Pancreas (tissue), 10 donors: ENCODE results near the gene NQO2. TPM values are rescaled to one million over a fixed set of nuclear protein-coding genes. Genes with fewer than 3 reads are reported as not detected.
"Not testable (repeated sequence)": the region's sequence is repeated elsewhere in the genome, so short reads cannot be mapped to it uniquely, and the experiment has no call there.

ENCODE experiments used
- ATAC-seq, 4 donors: fragments of 200-7000 bp; cut with Tn5 transposase; one replicate each; pipeline versions ENCODE4 v1.8.0 to v1.9.1; 2020; ENCODE audit warnings: mild to moderate bottlenecking in 4 of 4, moderate library complexity in 4 of 4
- DNase-seq, 6 donors: peaks; one replicate each; pipeline ENCODE4 v3.0.0-alpha.2; 2020
- FAIRE-seq: peaks from 2 replicates; lab custom pipeline; 2012; peaks lifted over from hg19 to GRCh38; lab: Jason Lieb, UNC
- H3K27ac ChIP-seq, 4 donors: fragments of 200-600 bp; sonication (generic); 1 replicate in 3 of 4; 2 replicates in 1 of 4; pipeline versions ENCODE4 v1.5.0 to v1.8.0; 2020
- H3K27me3 ChIP-seq, 4 donors: fragments of 200-600 bp; one replicate each; pipeline ENCODE4 v1.8.0; 2021
- H3K36me3 ChIP-seq, 3 donors: fragments of 200-600 bp; sonication (generic) in 1 of 3; one replicate each; pipeline versions ENCODE4 v1.5.0 to v1.8.0; 2020 to 2021
- H3K4me1 ChIP-seq, 3 donors: fragments of 200-600 bp; one replicate each; pipeline ENCODE4 v1.8.0; 2021
- H3K4me3 ChIP-seq, 4 donors: fragments of 200-600 bp; sonication (generic) in 2 of 4; one replicate each; pipeline versions ENCODE4 v1.5.0 to v1.8.0; 2020 to 2021
- H3K9me3 ChIP-seq, 4 donors: fragments of 200-600 bp; one replicate each; pipeline ENCODE4 v1.8.0; 2021
- WGBS, 2 donors: extraction: QIAGEN DNeasy Blood & Tissue Kit; methylation state at CpG; one replicate each; pipeline ENCODE4 v1.1.7; 2013; 5-methylcytosine and 5-hydroxymethylcytosine counted together
- intact Hi-C, 3 donors: fragments of 100-400 bp; cut with DNase I; formaldehyde crosslinking; loops; one replicate each; pipeline versions ENCODE4 v1.11.1 to v1.14.2; 2022
- polyA plus RNA-seq, 2 donors: library from polyadenylated mRNA; stranded (reverse); fragments of 200-250 nt; gene quantifications; one replicate each; pipeline ENCODE4 v1.2.3, GENCODE V29; 2013
- total RNA-seq, 6 donors: library from RNA; stranded (reverse); fragmentation: NEBNext Ultra II Directional in 4 of 6; extraction: Animal tissue kit (Norgen Biotek cat#: 25700) in 4 of 6; gene quantifications; one replicate each; pipeline versions ENCODE4 v1.2.1 to v1.2.4, GENCODE V29; 2021 to 2023
- TF ChIP-seq, protein P1 (sequence below), 4 donors: fragments of 200-600 bp; sonication (generic) in 3 of 4; IDR thresholded peaks; one replicate each; pipeline versions ENCODE4 v1.5.0 to v1.8.0; 2021; ENCODE audit warnings: antibody characterized with exemption in 4 of 4
- donor health status: healthy with polysubstance abuse.
- donor health status: DM: no; HTN: no; CAD: no; lungs with moderate emphysema.
- donor health status: DM: no; HTN: no; CAD: no.
- donor health status: control.
- donor health status: control.
- donor health status: Bipolar disorder and iron deficiency.
- donor health status: DM: yes; HTN: yes; CAD: no.
- donor health status: DM: no; HTN: no; CAD: no.
- donor health status: DM: no; HTN: no; CAD: no.
- donor health status: DM: yes; HTN: yes; CAD: no.

Gene NQO2
- total and polyA plus RNA-seq, 8 donors: 12.7 to 23.0 (median 21.1) TPM

DNA sequence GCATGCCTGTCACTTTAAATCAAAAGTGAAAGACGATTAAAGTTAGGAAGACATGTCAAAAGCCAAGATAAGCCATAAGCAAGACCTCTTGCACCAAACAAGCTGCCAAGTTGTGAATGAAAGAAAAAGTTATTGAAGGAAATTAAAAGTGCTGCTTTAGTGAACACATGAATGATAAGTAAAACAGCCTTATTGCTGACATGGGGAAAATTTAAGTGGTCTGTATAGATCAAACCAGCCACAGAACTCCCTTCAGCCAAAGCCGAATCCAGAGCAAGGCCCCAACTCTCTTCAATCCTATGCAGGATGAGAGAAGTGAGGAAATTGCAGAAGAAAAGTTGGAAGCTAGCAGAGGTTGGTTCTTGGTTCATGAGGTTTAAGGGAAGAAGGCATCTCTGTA, 59.3 kb downstream of the NQO2 start:
- no peaks in the 10 kb centered on the region for H3K9me3 ChIP-seq
- ATAC-seq (no peak), DNase-seq (no peak), FAIRE-seq (no peak)
- no peaks in the 10 kb centered on the region for H3K36me3 ChIP-seq
- WGBS, 2 donors: 51 to 52% methylated on average over 2 of the region's 2 CpGs
- H3K27me3 ChIP-seq: no peaks in the 10 kb centered on the region
- no peak overlapping the region for H3K27ac ChIP-seq
- TF ChIP-seq, protein P1, sequence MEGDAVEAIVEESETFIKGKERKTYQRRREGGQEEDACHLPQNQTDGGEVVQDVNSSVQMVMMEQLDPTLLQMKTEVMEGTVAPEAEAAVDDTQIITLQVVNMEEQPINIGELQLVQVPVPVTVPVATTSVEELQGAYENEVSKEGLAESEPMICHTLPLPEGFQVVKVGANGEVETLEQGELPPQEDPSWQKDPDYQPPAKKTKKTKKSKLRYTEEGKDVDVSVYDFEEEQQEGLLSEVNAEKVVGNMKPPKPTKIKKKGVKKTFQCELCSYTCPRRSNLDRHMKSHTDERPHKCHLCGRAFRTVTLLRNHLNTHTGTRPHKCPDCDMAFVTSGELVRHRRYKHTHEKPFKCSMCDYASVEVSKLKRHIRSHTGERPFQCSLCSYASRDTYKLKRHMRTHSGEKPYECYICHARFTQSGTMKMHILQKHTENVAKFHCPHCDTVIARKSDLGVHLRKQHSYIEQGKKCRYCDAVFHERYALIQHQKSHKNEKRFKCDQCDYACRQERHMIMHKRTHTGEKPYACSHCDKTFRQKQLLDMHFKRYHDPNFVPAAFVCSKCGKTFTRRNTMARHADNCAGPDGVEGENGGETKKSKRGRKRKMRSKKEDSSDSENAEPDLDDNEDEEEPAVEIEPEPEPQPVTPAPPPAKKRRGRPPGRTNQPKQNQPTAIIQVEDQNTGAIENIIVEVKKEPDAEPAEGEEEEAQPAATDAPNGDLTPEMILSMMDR (IDR thresholded peaks at IDR 0.05): no peak
- no peak overlapping the region for H3K4me3 ChIP-seq
- intact Hi-C loops: loop anchor here in 2 of 3 donors (5.0 to 10.0 kb wide), 2 partner anchors 62 to 214 kb away; partner anchors contain the start of genes NQO2 (in 1 of the 2) and SERPINB1 (in 1 of the 2)
- no peaks in the 10 kb centered on the region for H3K4me1 ChIP-seq

DNA sequence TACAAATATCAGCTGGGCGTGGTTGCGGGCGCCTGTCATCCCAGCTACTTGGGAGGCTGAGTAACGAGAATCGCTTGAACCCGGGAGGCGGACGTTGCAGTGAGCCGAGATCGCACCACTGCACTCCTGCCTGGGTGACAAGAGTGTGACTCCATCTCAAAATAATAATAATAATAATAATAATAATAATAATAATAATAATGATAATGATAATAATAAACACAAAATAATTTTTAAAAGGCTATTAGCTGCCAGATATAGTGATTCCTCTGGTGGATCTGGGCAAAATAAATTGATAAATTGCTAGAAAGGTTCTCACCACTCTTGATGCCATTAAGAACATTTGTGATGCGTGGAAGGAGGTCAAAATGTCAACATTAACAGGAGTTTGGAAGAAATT, 60.4 kb downstream of the NQO2 start:
- H3K9me3 ChIP-seq, ATAC-seq, H3K27ac ChIP-seq, H3K4me3 ChIP-seq, H3K36me3 ChIP-seq, DNase-seq, FAIRE-seq, intact Hi-C loops, H3K4me1 ChIP-seq, H3K27me3 ChIP-seq: not testable (repeated sequence)
- 90 to 95% methylated on average over 11 of the region's 11 CpGs for WGBS, 2 donors

DNA sequence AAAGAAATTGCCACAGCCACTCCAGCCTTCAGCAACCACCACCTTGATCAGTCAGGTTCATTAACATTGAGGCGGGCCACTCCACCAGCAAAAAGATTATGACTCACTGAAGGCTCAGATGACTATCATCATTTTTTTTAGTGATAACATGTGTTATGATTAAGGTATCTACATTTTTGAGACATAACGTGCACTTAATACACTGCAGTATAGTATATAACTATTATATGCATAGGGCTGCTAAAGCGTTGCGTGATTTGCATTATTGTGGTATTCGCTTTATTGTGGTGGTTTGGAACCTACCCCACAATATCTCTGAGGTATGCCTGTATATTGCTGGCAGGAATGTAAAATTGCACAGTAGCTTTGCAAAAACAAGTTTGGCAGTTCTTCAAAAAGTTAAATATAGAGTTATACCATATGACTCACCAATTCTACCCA, 61.8 kb downstream of the NQO2 start:
- no peak for ATAC-seq
- H3K4me3 ChIP-seq: no peak overlapping the region
- no peaks in the 10 kb centered on the region for H3K4me1 ChIP-seq
- no peak for FAIRE-seq
- no peak overlapping the region for H3K27ac ChIP-seq
- TF ChIP-seq, protein P1 (IDR thresholded peaks at IDR 0.05): no peak
- 94% methylated on average over 5 of the region's 5 CpGs for WGBS, 2 donors
- no peak for DNase-seq
- H3K27me3 ChIP-seq: no peaks in the 10 kb centered on the region
- H3K9me3 ChIP-seq: no peaks in the 10 kb centered on the region
- H3K36me3 ChIP-seq: no peaks in the 10 kb centered on the region
- intact Hi-C loops: no loop called here

DNA sequence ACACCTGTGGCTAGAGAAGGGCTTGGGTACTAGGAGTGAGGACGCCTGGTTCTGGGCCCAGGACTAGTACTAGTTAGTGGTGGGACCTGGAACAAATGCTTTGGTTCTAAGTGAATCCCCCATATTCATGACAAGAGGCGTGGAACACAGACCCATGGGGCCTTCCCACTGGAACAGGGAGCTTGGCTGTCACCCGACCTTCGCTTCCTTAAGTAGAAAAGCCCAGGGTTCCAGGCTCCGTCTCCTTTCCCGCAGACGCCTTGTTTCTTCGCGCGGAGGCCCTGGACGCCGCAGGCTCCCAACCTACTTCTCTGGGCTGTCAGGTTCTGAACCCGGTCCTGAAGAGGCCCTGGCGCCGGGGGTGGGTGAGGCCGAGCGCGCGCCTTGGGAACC, 63.6 kb downstream of the NQO2 start:
- Histone ChIP-seq H3K27ac (peak overlapping the region; percentile 81 to 93 (median 89)), H3K4me3 (peak overlapping the region; percentile 51 to 81 (median 74))
- ATAC-seq: peak in 1 of 4 donors; percentile 4
- H3K9me3 ChIP-seq, H3K36me3 ChIP-seq, intact Hi-C loops, FAIRE-seq, H3K4me1 ChIP-seq, H3K27me3 ChIP-seq: not testable (repeated sequence)
- peak in 2 of 6 donors; percentile 32 to 33 for DNase-seq
- WGBS, 2 donors: 1 to 2% methylated on average over 6 to 17 of the region's 19 CpGs

DNA sequence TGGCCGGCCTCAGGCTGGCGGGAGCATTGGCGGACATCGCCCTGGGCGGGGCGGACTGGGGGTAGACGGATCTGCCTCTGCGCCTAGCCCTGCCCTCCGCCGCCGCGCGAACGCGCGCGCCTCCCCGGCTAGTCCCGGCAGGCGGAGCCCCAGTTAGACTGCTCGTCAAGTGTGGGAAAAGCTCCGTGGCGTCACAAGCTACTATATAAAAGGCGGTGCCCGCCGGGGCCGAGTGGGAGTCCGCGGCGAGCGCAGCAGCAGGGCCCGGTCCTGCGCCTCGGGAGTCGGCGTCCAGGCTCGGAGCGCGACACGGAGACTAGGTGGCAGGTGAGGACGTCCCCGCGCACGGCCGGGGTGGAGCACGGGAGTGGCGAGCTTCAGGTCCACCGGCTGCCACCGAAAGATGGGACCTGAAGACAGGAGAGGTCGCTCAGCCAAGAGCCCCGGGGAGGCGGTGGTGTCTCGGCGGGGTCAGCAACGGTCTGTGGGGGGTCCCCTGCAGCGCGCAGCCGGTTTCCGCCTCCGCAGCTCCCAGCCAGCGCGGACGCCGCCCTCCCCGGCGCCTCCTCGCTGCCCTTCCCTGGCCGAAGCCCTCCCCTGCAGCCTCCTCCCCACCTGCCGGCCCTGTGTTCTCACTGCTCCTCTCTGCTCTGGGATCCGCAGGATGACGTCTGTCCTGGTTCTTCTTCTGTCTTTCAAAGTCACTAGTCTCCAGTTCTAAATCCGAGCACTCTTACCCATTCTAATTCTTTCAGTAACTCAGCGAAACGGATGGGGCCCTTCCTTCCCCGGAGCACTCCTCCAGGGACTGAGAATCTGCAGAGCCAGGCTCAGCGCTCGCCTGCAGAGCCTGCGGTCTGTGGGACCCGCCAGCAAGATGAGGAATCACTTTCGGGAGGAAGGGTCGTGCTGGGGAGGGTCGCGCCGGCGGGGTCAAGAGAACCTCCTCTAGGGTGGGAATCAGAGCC, 64.3 kb downstream of the NQO2 start:
- Histone ChIP-seq H3K27ac (peak overlapping the region; percentile 81 to 93 (median 89)), H3K4me1 (peaks cover 6 to 7% (median 6%) of the 10 kb centered on the region in 3 donors), H3K27me3 (no peaks in the 10 kb centered on the region), H3K36me3 (no peaks in the 10 kb centered on the region), H3K4me3 (peak overlapping the region; percentile 51 to 81 (median 74)), H3K9me3 (no peaks in the 10 kb centered on the region)
- TF ChIP-seq, protein P1 (IDR thresholded peaks at IDR 0.05): no peak
- intact Hi-C loops: no loop called here
- FAIRE-seq (no peak), ATAC-seq (peak; percentile 88 to 95 (median 91)), DNase-seq (peak; percentile 96 to 99 (median 96))
- WGBS, 2 donors: 0% methylated on average over 64 to 85 of the region's 85 CpGs
